WTC11 (cell line): ENCODE measurements around the gene DTWD2.

Experiments used
- ATF1 ChIP-seq: sonication (generic); formaldehyde crosslinking; IDR thresholded peaks from 2 replicates; pipeline ENCODE4 v1.8.1; 2023; ENCODE audit warnings: mild to moderate bottlenecking, moderate library complexity, missing genetic modification reagents
- JUN ChIP-seq: sonication (generic); formaldehyde crosslinking; IDR thresholded peaks from 2 replicates; pipeline ENCODE4 v1.8.0; 2023; ENCODE audit warnings: mild to moderate bottlenecking, missing genetic modification reagents
- NR3C1 ChIP-seq: sonication (generic); formaldehyde crosslinking; conservative IDR thresholded peaks from 2 replicates; pipeline ENCODE4 v1.8.1; 2023; ENCODE audit warnings: low read depth, mild to moderate bottlenecking, missing genetic modification reagents
- ZNF121 ChIP-seq: sonication (generic); formaldehyde crosslinking; IDR thresholded peaks from 2 replicates; pipeline ENCODE4 v1.8.0; 2023; ENCODE audit warnings: missing genetic modification reagents
- TF ChIP-seq, protein P1 (sequence below): fragments of 200-600 bp; IDR thresholded peaks from 2 replicates; pipeline ENCODE4 v1.8.0; 2022; ENCODE audit warnings: antibody characterized with exemption

DNA sequence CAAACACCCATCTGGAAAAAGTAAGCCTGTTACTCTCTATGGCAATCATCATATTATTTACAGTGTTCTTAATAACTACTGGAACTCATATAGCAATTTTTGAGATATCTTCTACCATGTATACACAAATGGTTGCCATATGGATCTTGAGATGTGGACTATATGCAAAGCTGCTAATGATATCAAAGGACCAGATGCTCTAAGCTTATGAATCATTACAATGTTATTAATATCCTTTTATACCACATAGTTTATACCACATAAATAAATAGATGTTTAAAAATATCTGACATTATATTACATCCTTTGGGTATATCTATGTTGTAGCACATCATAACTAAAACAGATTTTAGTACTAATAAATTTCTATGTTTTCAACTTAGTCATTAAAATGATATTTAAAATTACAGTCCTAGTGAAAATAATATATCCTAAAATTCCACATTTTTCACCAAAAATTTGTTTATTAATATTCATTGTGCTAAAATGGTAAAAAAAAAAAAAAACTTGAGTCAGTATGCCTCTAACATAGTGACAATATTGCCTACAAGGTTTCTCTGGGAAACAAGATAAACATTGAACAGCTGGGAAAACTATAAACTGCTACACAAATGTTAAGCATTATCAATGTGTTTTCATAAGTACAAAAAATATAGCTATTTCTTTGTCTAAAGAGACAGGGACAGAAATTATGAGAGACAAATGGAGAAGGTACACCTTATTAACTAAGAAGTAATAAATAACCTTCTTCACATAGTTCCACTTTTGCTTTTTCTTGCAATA lies 85.5 kb downstream of the DTWD2 start:
- TF ChIP-seq, protein P1, sequence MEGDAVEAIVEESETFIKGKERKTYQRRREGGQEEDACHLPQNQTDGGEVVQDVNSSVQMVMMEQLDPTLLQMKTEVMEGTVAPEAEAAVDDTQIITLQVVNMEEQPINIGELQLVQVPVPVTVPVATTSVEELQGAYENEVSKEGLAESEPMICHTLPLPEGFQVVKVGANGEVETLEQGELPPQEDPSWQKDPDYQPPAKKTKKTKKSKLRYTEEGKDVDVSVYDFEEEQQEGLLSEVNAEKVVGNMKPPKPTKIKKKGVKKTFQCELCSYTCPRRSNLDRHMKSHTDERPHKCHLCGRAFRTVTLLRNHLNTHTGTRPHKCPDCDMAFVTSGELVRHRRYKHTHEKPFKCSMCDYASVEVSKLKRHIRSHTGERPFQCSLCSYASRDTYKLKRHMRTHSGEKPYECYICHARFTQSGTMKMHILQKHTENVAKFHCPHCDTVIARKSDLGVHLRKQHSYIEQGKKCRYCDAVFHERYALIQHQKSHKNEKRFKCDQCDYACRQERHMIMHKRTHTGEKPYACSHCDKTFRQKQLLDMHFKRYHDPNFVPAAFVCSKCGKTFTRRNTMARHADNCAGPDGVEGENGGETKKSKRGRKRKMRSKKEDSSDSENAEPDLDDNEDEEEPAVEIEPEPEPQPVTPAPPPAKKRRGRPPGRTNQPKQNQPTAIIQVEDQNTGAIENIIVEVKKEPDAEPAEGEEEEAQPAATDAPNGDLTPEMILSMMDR, result no peak
- TF ChIP-seq NR3C1 (CRISPR knock-in tag), result no peak
- TF ChIP-seq ATF1, result no peak
- TF ChIP-seq ZNF121 (CRISPR knock-in tag), result no peak
- TF ChIP-seq JUN (CRISPR knock-in tag), result no peak
